ENCODE measurements around the gene COQ10A.

COQ10A gene

GRCh38 chr12:56266693-56267442 lies at the start of gene COQ10A:
TSS of gene COQ10A (plus strand) at chr12:56266942. CDS start at chr12:56267119, 177 bp downstream.
- DNase-seq (ENCODE audit: low read depth), result peak; percentile 63

- no peak for DNase-seq (ENCODE audit: low read depth)
Observed at GRCh38 chr12:56219840-56220239, 46.9 kb upstream of the COQ10A start.

- DNase-seq (ENCODE audit: low read depth), result no peak
Observed at GRCh38 chr12:56220611-56221231, 46.0 kb upstream of the COQ10A start.

- peak; percentile 68 for DNase-seq (ENCODE audit: low read depth)
Observed at GRCh38 chr12:56221232-56221756, 45.4 kb upstream of the COQ10A start.

GRCh38 chr12:56221757-56222530 lies 44.8 kb upstream of the COQ10A start, which contains the start of gene RNF41:
TSS of gene RNF41 (minus strand) at chr12:56221922. CDS start at chr12:56214047, 7,875 bp downstream.
- DNase-seq (ENCODE audit: low read depth), result peak; percentile 97

- no peak for DNase-seq (ENCODE audit: low read depth)
Observed at GRCh38 chr12:56222531-56222895, 44.2 kb upstream of the COQ10A start.

GRCh38 chr12:56223571-56224101 lies 43.1 kb upstream of the COQ10A start:
- DNase-seq (ENCODE audit: low read depth), result no peak

- peak; percentile 95 for DNase-seq (ENCODE audit: low read depth)
Observed at GRCh38 chr12:56224102-56224701, 42.5 kb upstream of the COQ10A start, which contains the start of gene NABP2. TSS of gene NABP2 (plus strand) at chr12:56224342. CDS start at chr12:56224857, 515 bp downstream.

- DNase-seq (ENCODE audit: low read depth), result no peak
Observed at GRCh38 chr12:56224954-56225353, 41.8 kb upstream of the COQ10A start.

- no peak for DNase-seq (ENCODE audit: low read depth)
Observed at GRCh38 chr12:56229082-56229481, 37.7 kb upstream of the COQ10A start.

- no peak for DNase-seq (ENCODE audit: low read depth)
Observed at GRCh38 chr12:56229916-56230431, 36.8 kb upstream of the COQ10A start, which contains the start of gene SLC39A5. TSS of gene SLC39A5 (plus strand) at chr12:56230051. CDS start at chr12:56231275, 1,224 bp downstream.

GRCh38 chr12:56230432-56231183 lies 36.1 kb upstream of the COQ10A start:
- DNase-seq (ENCODE audit: low read depth), result no peak

- DNase-seq (ENCODE audit: low read depth), result no peak
Observed at GRCh38 chr12:56231184-56231582, 35.6 kb upstream of the COQ10A start.

GRCh38 chr12:56234746-56235436 lies 31.9 kb upstream of the COQ10A start:
- DNase-seq (ENCODE audit: low read depth), result no peak

- DNase-seq (ENCODE audit: low read depth), result no peak
Observed at GRCh38 chr12:56236091-56236490, 30.7 kb upstream of the COQ10A start.

GRCh38 chr12:56236985-56237384 lies 29.8 kb upstream of the COQ10A start:
- no peak for DNase-seq (ENCODE audit: low read depth)

GRCh38 chr12:56237552-56237951 lies 29.2 kb upstream of the COQ10A start:
- DNase-seq (ENCODE audit: low read depth), result no peak

- DNase-seq (ENCODE audit: low read depth), result no peak
Observed at GRCh38 chr12:56241424-56242303, 25.1 kb upstream of the COQ10A start.

- no peak for DNase-seq (ENCODE audit: low read depth)
Observed at GRCh38 chr12:56242986-56243385, 23.8 kb upstream of the COQ10A start.

All from fibroblast of the conjunctiva (primary cell).